Measurements from ENCODE around the gene TRPV4. TPM values are rescaled to one million over a fixed set of nuclear protein-coding genes. Genes with fewer than 3 reads are reported as not detected.

The TRPV4 gene
- total and polyA plus RNA-seq, 3 donors from 2014 or later, result 1.3 to 3.0 (median 2.2) TPM

GRCh38 chr12:109832541-109833306 lies 474 bp downstream of the TRPV4 start:
- 13 to 21% methylated on average over 21 to 29 of the region's 31 CpGs for WGBS, 2 donors
- no peak for TF ChIP-seq POLR2A (IDR thresholded peaks at IDR 0.05)
- no peak for TF ChIP-seq CTCF (IDR thresholded peaks at IDR 0.05)
- intact Hi-C loops (cut with DNase I; ENCODE audit: low total_unique reads), result no loop called here
- H3K36me3 ChIP-seq (ENCODE audit: low read depth, missing control alignments), result no peaks in the 10 kb centered on the region
- H3K4me3 ChIP-seq, result peak overlapping the region; percentile 46 to 51
- no peak overlapping the region for H3K27ac ChIP-seq
- H3K9me3 ChIP-seq, result no peaks in the 10 kb centered on the region
- no peaks in the 10 kb centered on the region for H3K27me3 ChIP-seq
- no peaks in the 10 kb centered on the region for H3K4me1 ChIP-seq
- DNase-seq, result no peak

- H3K4me1 ChIP-seq, result no peaks in the 10 kb centered on the region
- no peaks in the 10 kb centered on the region for H3K9me3 ChIP-seq
- H3K36me3 ChIP-seq (ENCODE audit: low read depth, missing control alignments), result no peaks in the 10 kb centered on the region
- no peaks in the 10 kb centered on the region for H3K27me3 ChIP-seq
- WGBS, 2 donors, result 63 to 72% methylated on average over 9 of the region's 9 CpGs
- no peak for DNase-seq
- H3K27ac ChIP-seq, result no peak overlapping the region
- no peak for TF ChIP-seq CTCF (IDR thresholded peaks at IDR 0.05)
- no peak for TF ChIP-seq POLR2A (IDR thresholded peaks at IDR 0.05)
- intact Hi-C loops (cut with DNase I; ENCODE audit: low total_unique reads), result no loop called here
- no peak overlapping the region for H3K4me3 ChIP-seq
These were observed 1.3 kb downstream of the TRPV4 start for GRCh38 chr12:109831929-109832328.

DNA sequence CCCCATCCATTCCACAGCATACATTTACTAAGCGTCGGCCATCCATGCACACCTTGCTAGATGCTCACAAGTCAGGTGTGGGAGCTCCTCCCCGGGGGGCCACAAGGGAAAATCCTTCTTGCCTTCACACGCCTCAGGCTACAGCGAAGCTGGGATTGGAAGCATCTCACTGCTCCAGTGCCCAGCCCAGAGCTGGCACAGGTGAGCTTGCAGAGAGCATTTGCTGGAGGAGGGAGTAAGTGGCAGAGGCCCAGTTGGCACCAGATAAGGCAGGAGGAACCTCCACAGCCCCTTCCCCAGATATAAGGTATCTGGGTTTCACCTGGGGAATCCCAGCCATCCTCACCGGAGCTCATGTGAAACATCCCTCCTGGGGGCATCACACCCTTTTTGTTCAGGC lies 1.8 kb downstream of the TRPV4 start:
- no peak for TF ChIP-seq POLR2A (IDR thresholded peaks at IDR 0.05)
- no peak for TF ChIP-seq CTCF (IDR thresholded peaks at IDR 0.05)
- H3K4me3 ChIP-seq, result no peak overlapping the region
- intact Hi-C loops (cut with DNase I; ENCODE audit: low total_unique reads), result no loop called here
- H3K4me1 ChIP-seq, result no peaks in the 10 kb centered on the region
- H3K9me3 ChIP-seq, result no peaks in the 10 kb centered on the region
- 89 to 91% methylated on average over 6 of the region's 6 CpGs for WGBS, 2 donors
- no peak overlapping the region for H3K27ac ChIP-seq
- no peaks in the 10 kb centered on the region for H3K36me3 ChIP-seq (ENCODE audit: low read depth, missing control alignments)
- H3K27me3 ChIP-seq, result no peaks in the 10 kb centered on the region
- no peak for DNase-seq

- no peaks in the 10 kb centered on the region for H3K4me1 ChIP-seq
- no peaks in the 10 kb centered on the region for H3K9me3 ChIP-seq
- TF ChIP-seq POLR2A (IDR thresholded peaks at IDR 0.05) (no peak), CTCF (IDR thresholded peaks at IDR 0.05) (no peak)
- intact Hi-C loops (cut with DNase I; ENCODE audit: low total_unique reads), result no loop called here
- no peak for DNase-seq
- no peaks in the 10 kb centered on the region for H3K27me3 ChIP-seq
- H3K4me3 ChIP-seq, result no peak overlapping the region
- H3K36me3 ChIP-seq (ENCODE audit: low read depth, missing control alignments), result no peaks in the 10 kb centered on the region
- H3K27ac ChIP-seq, result no peak overlapping the region
- WGBS, 2 donors, result 81 to 87% methylated on average over 2 of the region's 2 CpGs
These were observed 2.5 kb downstream of the TRPV4 start for GRCh38 chr12:109830718-109831117.

DNA sequence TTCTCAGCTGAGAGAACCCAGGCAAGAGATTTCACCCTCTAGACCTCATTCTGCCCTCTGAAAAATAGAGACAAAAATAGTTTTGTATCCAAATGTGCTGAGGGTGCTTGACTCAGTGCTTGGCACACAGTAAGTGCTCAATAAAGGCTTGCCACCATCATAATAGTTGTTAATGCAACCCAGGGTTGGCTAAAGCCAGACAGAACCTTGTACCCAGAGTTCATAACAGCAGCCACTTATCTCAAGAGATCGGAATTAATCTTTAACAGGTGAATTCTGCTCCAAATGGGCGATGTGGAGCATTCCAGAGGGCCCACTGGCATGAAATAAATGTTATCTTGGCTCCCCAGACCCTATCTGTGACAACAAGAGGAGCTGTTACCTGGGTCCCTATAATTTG lies 2.9 kb downstream of the TRPV4 start:
- no peak for DNase-seq
- no peaks in the 10 kb centered on the region for H3K27me3 ChIP-seq
- no peak for TF ChIP-seq POLR2A (IDR thresholded peaks at IDR 0.05)
- no peaks in the 10 kb centered on the region for H3K9me3 ChIP-seq
- no peaks in the 10 kb centered on the region for H3K4me1 ChIP-seq
- H3K27ac ChIP-seq, result no peak overlapping the region
- 93 to 95% methylated on average over 2 of the region's 2 CpGs for WGBS, 2 donors
- no peaks in the 10 kb centered on the region for H3K36me3 ChIP-seq (ENCODE audit: low read depth, missing control alignments)
- intact Hi-C loops (cut with DNase I; ENCODE audit: low total_unique reads), result no loop called here
- no peak overlapping the region for H3K4me3 ChIP-seq

All from testis (tissue), 3 donors.